HEK293T (cell line): ENCODE data around the gene PLA2G4D.

ENCODE experiments used
- CTCF ChIA-PET: fragments of 350-600 bp; formaldehyde crosslinking; extraction: SDS; loops from one replicate; lab custom pipeline; 2021; ENCODE audit warnings: antibody characterized with exemption, inconsistent platforms; lab: Yijun Ruan, JAX
- POLR2A ChIA-PET: fragments of 350-600 bp; formaldehyde crosslinking; extraction: SDS; loops from one replicate; lab custom pipeline; 2020; ENCODE audit warnings: antibody characterized with exemption, inconsistent platforms; lab: Yijun Ruan, JAX
- DNase-seq: peaks from one replicate; pipeline ENCODE4 v3.0.0; 2012; ENCODE audit warnings: mixed read lengths; ENCODE audit errors: extremely low spot score
- ARNT ChIP-seq: fragments of 450-650 bp; IDR thresholded peaks from 2 replicates; pipeline ENCODE4 v1.6.1; 2017; ENCODE audit warnings: mild to moderate bottlenecking
- BHLHE40 ChIP-seq: fragments of 450-650 bp; IDR thresholded peaks from 2 replicates; pipeline ENCODE4 v1.6.1; 2016; ENCODE audit warnings: mild to moderate bottlenecking, moderate library complexity, borderline replicate concordance
- CTBP1 ChIP-seq: fragments of 450-650 bp; IDR thresholded peaks from 2 replicates; pipeline ENCODE4 v1.6.1; 2016; ENCODE audit warnings: borderline replicate concordance
- ELF4 ChIP-seq: fragments of 450-650 bp; IDR thresholded peaks from 2 replicates; pipeline ENCODE4 v1.6.1; 2017; ENCODE audit warnings: antibody characterized with exemption
- FOXA1 ChIP-seq: fragments of 450-650 bp; IDR thresholded peaks from 2 replicates; pipeline ENCODE4 v1.6.1; 2016; ENCODE audit warnings: mild to moderate bottlenecking
- FOXK2 ChIP-seq: fragments of 450-650 bp; IDR thresholded peaks from 2 replicates; pipeline ENCODE4 v1.6.1; 2016; ENCODE audit warnings: mild to moderate bottlenecking
- FOXM1 ChIP-seq: fragments of 450-650 bp; IDR thresholded peaks from 2 replicates; pipeline ENCODE4 v1.6.1; 2017; ENCODE audit warnings: mild to moderate bottlenecking, borderline replicate concordance
- HDGF ChIP-seq: fragments of 450-650 bp; IDR thresholded peaks from 2 replicates; pipeline ENCODE4 v1.6.1; 2017; ENCODE audit warnings: antibody characterized with exemption, borderline replicate concordance
- L3MBTL2 ChIP-seq: fragments of 450-650 bp; conservative IDR thresholded peaks from 2 replicates; pipeline ENCODE4 v1.6.1; 2016; ENCODE audit warnings: mild to moderate bottlenecking
- LEF1 ChIP-seq: fragments of 450-650 bp; IDR thresholded peaks from 2 replicates; pipeline ENCODE4 v1.6.1; 2017; ENCODE audit warnings: mild to moderate bottlenecking, borderline replicate concordance
- NFRKB ChIP-seq: fragments of 450-650 bp; IDR thresholded peaks from 2 replicates; pipeline ENCODE4 v1.6.1; 2016; ENCODE audit warnings: mild to moderate bottlenecking, moderate library complexity
- PKNOX1 ChIP-seq: fragments of 450-650 bp; IDR thresholded peaks from 2 replicates; pipeline ENCODE4 v1.6.1; 2016
- SP1 ChIP-seq: fragments of 450-650 bp; IDR thresholded peaks from 2 replicates; pipeline ENCODE4 v1.6.1; 2017
- SUZ12 ChIP-seq: fragments of 450-650 bp; IDR thresholded peaks from 2 replicates; pipeline ENCODE4 v1.6.1; 2016; ENCODE audit warnings: mild to moderate bottlenecking
- TARDBP ChIP-seq: fragments of 450-650 bp; IDR thresholded peaks from 2 replicates; pipeline ENCODE4 v1.6.1; 2016
- ZNF384 ChIP-seq: fragments of 450-650 bp; IDR thresholded peaks from 2 replicates; pipeline ENCODE4 v1.6.1; 2016

PLA2G4D gene

GRCh38 chr15:42021593-42021992 lies 72.8 kb downstream of the PLA2G4D start:
- TF ChIP-seq ZNF384 (no peak), FOXA1 (no peak), PKNOX1 (no peak), BHLHE40 (no peak), HDGF (no peak), ELF4 (no peak), LEF1 (no peak), SP1 (no peak)
- ChIA-PET POLR2A (no interaction called here), CTCF (no interaction called here)
- DNase-seq: no peak

GRCh38 chr15:42020713-42021273 lies 73.6 kb downstream of the PLA2G4D start, which contains the start of gene PLA2G4E:
TSS of gene PLA2G4E (minus strand) at chr15:42021042. CDS start at chr15:42021030, 12 bp downstream.
- CTCF ChIA-PET: no interaction called here
- POLR2A ChIA-PET: no interaction called here
- DNase-seq: no peak
- TF ChIP-seq FOXA1 (no peak), ELF4 (no peak), LEF1 (no peak), BHLHE40 (no peak), NFRKB (no peak), SP1 (no peak), ARNT (no peak), FOXM1 (no peak), ZNF384 (no peak), SUZ12 (no peak), HDGF (no peak), L3MBTL2 (no peak), CTBP1 (no peak), PKNOX1 (no peak), TARDBP (no peak), FOXK2 (no peak)

- ChIA-PET CTCF (no interaction called here), POLR2A (no interaction called here)
- TF ChIP-seq HDGF (no peak), FOXA1 (no peak), FOXK2 (no peak), L3MBTL2 (no peak), ARNT (no peak), BHLHE40 (no peak), TARDBP (no peak), FOXM1 (no peak), ELF4 (no peak)
- DNase-seq: no peak
Measured at GRCh38 chr15:42018306-42019224, 75.8 kb downstream of the PLA2G4D start.
